Prostate gland (tissue), 2 donors: ENCODE measurements around the gene SSBP3.

Experiments
- POLR2A ChIP-seq: fragments of 450-650 bp; IDR thresholded peaks from one replicate; pipeline ENCODE4 v1.6.1; 2016; ENCODE audit warnings: antibody characterized with exemption, mild to moderate bottlenecking
- POLR2AphosphoS5 ChIP-seq: sonication (generic); formaldehyde crosslinking; IDR thresholded peaks from one replicate; pipeline ENCODE4 v1.6.1; 2017; ENCODE audit warnings: antibody characterized with exemption
- TF ChIP-seq, protein P1 (sequence below), 4 experiments: fragments of 200-600 bp in 2 of 4; fragments of 450-650 bp in 2 of 4; sonication (generic) in 2 of 4; IDR thresholded peaks; 1 replicate in 3 of 4; 2 replicates in 1 of 4; pipeline ENCODE4 v1.5.1; 2016 to 2019; ENCODE audit warnings: antibody characterized with exemption in 4 of 4, mild to moderate bottlenecking in 2 of 4, moderate library complexity in 2 of 4

DNA sequence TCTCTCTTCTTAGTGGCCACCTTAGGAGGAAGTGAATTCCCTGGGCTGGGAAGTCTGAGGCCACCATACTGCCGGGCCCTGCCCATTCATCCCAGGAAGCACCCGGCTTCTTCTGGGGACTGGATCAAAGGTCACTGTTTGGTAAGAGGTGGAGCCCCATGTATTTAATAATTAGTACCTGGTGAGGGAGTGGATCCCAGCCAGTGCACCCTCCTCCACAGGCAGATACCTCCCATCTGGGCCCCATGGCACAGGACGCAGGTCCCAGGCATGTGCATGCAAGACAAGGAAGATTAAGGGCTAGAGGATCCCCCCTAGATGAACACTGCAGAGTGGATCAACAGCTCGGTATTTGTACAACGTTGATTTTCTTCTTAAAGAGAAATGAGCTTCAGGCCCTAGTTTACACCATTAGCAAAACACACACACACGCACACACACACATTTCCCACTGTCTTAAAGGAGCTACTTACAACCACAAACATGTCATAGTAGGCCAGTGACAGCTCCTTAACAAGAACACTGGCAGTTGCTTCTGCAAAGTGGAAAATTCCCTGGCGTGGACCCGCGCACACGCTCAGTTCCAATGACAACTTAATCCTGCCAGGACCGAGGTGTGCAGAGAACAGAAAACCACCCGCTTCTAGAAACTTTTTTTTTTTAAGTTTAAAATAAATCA is 115.5 kb downstream of the SSBP3 start:
- peak; percentile 70 for TF ChIP-seq POLR2AphosphoS5
- no peak for TF ChIP-seq POLR2A
- TF ChIP-seq, protein P1, sequence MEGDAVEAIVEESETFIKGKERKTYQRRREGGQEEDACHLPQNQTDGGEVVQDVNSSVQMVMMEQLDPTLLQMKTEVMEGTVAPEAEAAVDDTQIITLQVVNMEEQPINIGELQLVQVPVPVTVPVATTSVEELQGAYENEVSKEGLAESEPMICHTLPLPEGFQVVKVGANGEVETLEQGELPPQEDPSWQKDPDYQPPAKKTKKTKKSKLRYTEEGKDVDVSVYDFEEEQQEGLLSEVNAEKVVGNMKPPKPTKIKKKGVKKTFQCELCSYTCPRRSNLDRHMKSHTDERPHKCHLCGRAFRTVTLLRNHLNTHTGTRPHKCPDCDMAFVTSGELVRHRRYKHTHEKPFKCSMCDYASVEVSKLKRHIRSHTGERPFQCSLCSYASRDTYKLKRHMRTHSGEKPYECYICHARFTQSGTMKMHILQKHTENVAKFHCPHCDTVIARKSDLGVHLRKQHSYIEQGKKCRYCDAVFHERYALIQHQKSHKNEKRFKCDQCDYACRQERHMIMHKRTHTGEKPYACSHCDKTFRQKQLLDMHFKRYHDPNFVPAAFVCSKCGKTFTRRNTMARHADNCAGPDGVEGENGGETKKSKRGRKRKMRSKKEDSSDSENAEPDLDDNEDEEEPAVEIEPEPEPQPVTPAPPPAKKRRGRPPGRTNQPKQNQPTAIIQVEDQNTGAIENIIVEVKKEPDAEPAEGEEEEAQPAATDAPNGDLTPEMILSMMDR (IDR thresholded peaks at IDR 0.05): no peak
